ENCODE results near the gene RARS2.

The RARS2 gene

DNA sequence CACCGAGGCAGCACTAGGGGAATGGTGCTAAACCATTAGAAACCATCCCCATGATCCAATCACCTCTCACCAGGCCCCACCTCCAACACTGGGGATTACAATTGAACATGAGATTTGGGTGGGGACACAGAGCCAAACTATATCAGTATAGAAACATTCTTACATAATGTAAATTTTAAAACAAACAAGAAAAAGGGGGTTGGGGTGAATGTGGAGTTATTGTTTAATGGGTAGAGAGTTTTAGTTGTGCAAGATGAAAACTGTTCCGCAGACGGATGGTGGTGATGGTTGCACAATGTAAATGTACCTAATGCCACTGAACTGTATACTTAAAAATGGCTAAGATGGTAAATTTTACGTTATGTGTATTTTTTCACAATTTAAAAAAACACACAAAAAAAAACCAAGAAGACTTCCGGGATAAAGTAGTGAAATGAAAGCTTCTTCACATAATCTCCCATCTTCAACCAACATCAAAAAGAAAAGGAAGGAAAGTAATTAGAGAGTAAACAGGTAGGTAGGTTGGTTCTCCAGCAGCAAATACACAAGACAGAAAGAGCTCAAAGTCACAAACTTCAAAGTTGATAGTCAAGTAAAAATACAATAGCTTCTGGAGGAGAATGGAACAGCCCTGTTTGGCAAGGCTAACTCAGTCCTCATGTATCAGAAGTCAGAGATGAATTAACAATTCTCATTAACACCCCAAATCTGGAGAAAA is 16.3 kb downstream of the RARS2 start:
- DNase-seq, result no peak

GRCh38 chr6:87572883-87573282 is 16.9 kb downstream of the RARS2 start:
- DNase-seq, result no peak

DNA sequence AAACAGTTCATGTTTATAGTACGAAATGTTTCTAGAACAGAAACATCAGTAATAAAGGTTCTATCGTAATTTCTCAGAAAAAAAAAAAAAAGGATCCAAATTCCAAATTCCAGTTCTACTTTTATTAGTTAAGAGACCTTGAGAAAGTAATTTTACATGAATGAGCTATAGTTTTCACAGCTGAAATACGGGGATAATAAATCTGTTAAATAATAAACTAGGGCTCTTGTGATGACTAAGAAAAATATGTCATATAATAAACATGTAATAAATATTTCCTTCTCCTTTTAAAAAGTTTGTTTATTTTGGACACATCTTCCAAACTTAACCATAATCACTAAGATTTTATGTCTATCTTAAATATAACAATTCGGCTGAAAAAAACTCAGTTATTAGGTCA is 17.8 kb downstream of the RARS2 start:
- DNase-seq, result no peak

DNA sequence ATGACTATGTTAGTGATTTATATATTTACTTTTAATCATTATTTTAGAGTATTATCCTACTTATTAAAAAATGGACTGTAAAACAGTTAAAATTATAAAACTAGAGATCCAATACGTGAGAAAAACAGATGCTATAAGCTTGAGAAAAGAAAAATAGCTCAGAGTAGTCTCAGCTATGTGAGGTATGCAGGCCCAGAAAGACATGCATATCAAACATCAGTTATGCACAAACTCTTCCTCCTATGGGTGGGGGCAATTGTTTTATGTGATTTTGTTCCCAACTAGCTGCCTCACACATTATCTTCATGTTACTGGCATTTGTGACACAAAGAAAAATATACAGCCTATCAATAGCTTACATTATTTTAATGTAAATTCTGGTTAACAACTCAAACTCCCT is 28.8 kb downstream of the RARS2 start:
- no peak for DNase-seq

GRCh38 chr6:87558446-87558845 is 31.3 kb downstream of the RARS2 start:
- DNase-seq, result no peak

DNA sequence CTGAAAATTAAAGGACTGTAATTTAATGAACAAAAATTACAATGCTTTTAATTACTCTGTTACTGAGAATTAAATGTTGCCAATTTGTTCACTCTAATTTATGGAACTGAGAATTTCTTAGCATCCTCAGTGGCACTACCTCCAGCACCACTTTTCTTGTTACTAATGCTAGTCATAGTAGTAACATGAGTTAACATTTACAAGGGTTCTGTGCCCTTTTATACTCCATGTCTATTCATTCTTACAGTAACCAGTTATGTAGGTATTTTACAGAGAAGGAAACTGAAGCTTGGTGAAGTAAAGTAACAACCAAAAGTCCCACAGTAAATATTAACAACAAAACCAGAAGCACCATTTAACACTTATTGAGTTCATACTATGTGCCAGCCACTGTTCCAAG is 34.3 kb downstream of the RARS2 start:
- no peak for DNase-seq

DNA sequence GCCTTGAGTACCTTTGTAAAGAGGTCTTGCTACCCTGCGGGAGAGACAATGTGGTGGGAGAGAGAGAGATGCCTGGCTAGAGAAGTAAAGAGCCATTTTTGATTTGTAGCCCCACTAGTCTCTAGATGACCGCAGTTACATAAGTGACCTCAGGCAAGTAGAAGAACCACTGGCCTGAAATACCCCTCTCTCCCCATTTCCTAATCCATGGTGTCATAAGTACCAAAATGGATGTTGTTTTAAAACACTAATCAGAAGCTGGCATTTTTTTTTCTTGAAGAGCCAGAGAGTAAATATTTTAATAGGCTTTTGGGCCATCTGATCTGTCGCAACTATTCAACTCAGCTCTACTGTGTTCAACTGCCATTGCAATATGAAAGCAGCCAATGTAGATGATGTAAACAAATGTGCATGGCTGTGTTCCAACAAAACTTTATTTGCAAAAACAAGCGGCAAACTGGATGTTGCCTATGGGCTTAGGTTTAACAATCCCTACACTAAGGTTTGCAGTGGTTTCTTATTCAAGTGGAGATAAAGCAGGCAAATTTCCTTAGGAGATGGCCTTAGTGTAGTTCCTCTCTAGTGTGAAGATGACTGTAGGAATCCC is 36.5 kb downstream of the RARS2 start:
- DNase-seq, result no peak

DNA sequence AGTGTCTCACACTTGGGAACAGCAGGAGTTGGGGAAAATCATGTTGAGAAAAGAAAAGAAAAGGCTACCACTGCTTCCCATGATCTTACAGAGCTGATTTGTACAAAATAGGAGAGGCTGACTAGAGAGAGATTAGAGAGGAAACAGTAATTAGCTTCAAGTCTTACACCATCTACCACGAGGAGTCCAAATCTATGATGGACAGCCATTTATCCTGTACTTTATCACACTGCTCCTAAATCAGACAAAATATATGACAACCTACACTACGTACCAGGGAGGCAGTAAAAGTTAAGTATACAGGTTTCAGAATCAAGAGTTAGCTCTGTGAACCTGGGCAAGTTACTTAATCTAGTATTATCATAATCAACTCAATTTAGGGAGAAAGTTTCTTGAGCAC is 38.0 kb downstream of the RARS2 start:
- no peak for DNase-seq

- no peak for DNase-seq
Measured at GRCh38 chr6:87544474-87544735, 45.4 kb downstream of the RARS2 start.

GRCh38 chr6:87543696-87544473 is 45.9 kb downstream of the RARS2 start:
- DNase-seq, result no peak

- no peak for DNase-seq
Measured at GRCh38 chr6:87541744-87542143, 48.0 kb downstream of the RARS2 start.

- DNase-seq, result no peak
Measured at GRCh38 chr6:87541041-87541440, 48.7 kb downstream of the RARS2 start.

DNA sequence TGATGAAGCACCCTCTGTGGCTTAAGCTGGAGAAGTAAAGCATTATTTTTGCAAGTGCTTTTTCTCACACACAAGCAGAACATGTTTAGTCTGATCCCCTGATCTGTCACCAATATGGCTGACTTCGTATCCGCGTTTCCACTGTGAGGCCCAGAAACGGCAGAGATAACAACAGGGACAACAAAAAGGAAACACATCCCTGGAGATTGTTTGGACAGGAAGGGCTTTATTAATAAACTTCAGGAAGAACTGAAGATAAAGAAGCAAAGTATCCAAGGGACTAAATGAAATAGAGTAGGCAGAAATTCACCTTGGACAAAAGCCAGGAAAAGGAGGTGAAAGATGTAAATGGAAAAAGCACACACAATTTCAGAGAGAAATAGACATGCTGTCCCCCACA is 49.2 kb downstream of the RARS2 start:
- no peak for DNase-seq

GRCh38 chr6:87539554-87539953 is 50.2 kb downstream of the RARS2 start:
- DNase-seq, result no peak

DNA sequence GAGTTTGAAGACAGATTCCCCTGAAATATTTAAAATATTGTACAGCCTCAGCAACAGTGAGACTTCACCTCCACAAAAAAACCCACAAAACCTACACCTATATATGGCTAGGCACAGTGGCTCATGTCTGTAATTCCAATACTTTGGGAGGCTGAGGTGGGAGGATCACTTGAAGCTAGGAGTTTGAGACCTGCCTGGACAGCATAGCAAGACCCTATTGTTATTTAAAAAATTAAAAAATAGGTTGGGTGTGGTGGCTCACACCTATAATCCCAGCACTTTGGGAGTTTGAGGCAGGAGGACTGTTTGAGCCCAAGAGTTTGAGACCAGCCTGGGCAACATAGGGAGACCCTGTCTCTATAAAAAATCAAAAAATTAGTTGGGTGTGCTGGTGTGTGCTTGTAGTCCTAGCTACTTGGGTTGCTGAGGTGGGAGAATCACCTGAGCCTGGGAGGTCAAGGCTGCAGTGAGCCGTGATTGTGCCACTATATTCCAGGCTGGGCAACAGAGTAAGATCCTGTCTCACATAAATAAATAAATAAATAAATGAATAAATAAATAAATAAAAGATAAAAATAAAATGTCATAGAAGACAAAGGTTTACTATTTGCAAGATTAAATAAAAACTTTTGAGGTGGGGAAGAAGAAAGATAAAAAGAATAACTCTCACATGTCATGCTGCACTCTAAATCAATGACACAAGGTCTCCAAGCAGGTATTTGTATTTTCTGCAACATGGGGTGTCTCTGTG is 51.1 kb downstream of the RARS2 start:
- no peak for DNase-seq

GRCh38 chr6:87534377-87535047 is 55.3 kb downstream of the RARS2 start:
- no peak for DNase-seq

DNA sequence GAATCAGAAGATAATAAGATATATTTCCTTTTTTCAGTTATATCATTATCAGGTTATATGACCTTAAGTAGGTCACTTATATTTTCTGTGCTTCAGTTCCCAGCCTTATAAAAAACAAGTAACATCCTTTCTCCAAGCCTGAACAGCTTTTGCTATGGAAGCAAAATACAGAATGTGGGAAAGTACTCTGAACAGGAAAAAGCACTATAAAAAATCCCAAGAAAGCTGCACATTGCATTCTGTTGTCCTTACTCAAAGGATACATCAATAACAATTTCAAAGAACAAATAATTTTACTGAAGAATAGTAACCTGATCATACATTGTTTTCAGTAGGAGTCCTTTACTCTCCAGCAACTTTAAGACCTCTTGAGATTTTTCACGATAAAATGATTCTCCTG is 60.6 kb downstream of the RARS2 start:
- no peak for DNase-seq

- no peak for DNase-seq
Measured at GRCh38 chr6:87522686-87523085, 67.1 kb downstream of the RARS2 start.

DNA sequence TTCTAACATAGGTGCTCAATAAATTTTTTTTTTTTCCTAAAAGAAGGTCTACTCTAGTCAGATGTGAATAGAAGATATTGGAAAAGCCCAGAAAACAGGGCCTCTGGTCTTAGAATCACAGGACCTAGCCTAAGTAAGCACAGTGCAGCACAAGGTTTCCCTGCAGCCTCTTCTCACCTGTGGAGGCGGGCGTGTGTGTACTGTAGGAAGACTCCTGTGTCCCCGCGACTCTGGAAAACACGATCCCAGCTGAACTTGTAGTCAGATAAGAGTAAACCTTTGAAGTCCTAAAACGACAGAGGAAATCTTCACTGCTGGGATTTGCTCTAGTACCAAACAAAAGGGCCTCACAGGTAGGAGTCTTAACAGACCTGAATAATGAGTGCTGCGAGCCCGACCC is 71.3 kb downstream of the RARS2 start:
- DNase-seq, result no peak

DNA sequence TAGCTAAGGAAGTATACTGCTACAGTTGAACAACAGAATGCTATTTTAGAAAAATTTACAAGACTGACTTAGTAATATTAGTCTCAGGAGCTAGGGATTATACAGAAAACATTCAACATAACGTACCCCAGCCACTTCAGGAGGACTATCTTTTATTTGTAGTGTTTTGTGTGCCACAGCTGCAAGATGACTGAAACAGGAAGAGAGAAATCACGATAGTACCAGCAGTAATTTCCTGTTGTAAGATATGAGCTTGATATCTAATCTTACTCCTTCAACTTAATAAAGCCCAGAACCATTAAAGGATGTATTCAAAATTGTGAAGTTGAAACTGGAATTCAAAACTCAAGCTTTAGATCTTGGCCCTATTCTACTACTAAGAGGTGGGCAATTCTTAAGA is 75.0 kb downstream of the RARS2 start:
- no peak for DNase-seq

DNA sequence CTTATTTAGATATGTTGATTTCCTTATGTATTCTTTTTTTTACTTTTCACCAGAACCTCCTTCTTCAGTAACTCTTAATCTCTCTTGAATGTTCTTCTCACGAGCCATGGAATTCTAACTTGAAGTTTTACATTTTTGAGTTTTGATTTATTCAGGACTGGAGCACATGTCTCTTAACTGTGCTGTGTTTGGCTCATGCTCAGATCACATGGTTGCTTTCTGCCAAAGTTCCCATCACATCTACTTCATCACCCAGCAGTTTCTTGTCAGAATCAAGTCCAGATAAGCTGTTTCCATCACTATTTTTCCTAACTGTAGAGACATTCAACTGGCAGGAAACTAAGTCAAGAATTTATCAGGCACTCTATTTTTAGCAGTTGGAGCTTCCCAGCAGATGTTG is 85.3 kb downstream of the RARS2 start:
- DNase-seq, result no peak

DNA sequence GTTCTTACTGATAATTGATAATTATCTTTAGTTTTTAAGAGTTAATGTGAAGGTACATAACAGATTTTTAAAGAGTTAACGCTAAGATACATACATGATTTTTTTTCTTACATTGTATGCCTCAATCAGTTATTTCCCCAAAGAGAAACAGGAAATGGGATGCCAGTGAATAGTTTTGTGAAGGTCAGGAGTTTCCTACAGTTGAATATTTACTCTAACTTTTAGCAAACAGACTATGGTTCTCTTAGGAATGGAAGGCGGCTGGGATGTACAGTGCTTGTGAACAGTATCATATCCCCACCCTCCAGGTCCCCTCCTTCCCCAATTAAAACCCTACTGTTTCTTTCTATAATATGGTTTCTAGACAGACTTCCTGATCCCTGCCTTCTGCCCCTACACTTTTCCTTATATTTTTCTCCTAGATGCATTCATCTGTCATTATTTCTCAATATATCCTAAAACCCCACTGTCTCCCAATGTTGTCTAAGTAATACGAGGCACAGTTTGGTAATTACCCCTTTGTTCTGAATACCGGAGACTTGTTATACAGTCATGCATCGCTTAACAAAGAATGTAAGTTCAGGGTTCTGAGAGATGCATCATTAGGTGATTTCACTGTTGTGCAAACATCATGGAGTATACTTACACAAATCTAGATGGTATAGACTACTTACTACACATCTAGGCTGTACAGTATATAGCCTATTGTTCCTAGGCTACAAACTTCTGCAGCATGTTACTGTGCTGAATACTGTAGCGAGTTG is 87.8 kb downstream of the RARS2 start:
- no peak for DNase-seq

Measured in suppressor macrophage (primary cell).